Measurements from ENCODE around the gene OSER1. TPM values are rescaled to one million over a fixed set of nuclear protein-coding genes. Genes with fewer than 3 reads are reported as not detected.

OSER1 gene
- total RNA-seq, 4 donors from 2014 or later = 45.2 to 94.4 (median 71.0) TPM

- DNase-seq (ENCODE audit: extremely low spot score) = no peak
- whole genome bisulfite sequencing = 82% methylated on average over 3 of the region's 7 CpGs
- intact Hi-C loops (cut with DNase I) = no loop called here
- no peak overlapping the region for H3K27ac ChIP-seq (replicated peaks in 1 of 4)
- H3K4me1 ChIP-seq = no peaks in the 10 kb centered on the region
- no peaks in the 10 kb centered on the region for H3K27me3 ChIP-seq
- H3K36me3 ChIP-seq = no peaks in the 10 kb centered on the region
- no peaks in the 10 kb centered on the region for H3K9me3 ChIP-seq
- no peak for TF ChIP-seq POLR2A (IDR thresholded peaks at IDR 0.05; ENCODE audit: low read depth)
- TF ChIP-seq POLR2AphosphoS5 (IDR thresholded peaks at IDR 0.05) = no peak
- no peak for TF ChIP-seq EP300 (IDR thresholded peaks at IDR 0.05)
- TF ChIP-seq CTCF (IDR thresholded peaks at IDR 0.05) = no peak
- H3K4me3 ChIP-seq = no peak overlapping the region
Observed at GRCh38 chr20:44231193-44231592, 20.6 kb upstream of the OSER1 start.

DNA sequence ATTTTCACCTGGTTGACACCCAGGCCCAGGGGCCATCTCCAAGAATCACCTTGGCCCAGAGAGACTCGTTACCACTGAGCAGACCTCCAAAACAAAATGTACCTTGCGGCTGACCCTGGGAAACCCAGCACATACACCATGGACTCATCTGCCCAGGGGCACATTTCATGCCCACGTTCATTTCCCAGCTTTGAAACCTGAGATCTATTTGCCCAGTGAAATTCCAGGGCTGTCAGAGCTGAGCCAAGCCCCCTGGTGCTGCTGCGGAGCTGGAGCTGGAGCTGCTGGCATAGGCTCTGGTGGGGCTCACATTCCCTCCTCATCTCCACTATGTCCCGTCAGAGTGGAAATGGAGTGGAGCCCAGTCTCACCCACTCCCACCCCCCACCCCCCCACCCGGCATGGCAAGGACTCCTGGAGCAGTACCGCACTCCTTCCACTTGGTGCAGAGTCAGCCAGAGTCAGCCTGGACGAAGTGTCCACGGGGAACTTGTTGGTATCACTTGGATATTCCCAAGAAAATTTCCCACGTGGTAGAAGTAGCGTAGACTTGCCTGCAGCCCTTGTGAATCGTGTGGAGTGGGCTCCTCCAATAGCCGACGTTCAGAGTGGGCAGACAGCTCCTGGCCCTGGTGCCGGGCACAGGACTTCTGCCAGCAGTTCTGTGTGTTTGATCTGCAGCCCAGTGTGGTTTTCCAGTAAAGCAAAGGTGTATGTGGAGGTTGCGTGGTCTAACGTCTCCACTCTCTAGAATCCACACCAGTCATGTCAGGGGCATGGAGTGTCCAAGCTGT lies 18.1 kb upstream of the OSER1 start:
- no peak for DNase-seq (ENCODE audit: extremely low spot score)
- Histone ChIP-seq H3K36me3 (peaks cover 0 to 5% (median 0%) of the 10 kb centered on the region in 4 donors), H3K4me3 (no peak overlapping the region), H3K9me3 (no peaks in the 10 kb centered on the region), H3K27ac (replicated peaks in 1 of 4) (no peak overlapping the region), H3K4me1 (no peaks in the 10 kb centered on the region), H3K27me3 (no peaks in the 10 kb centered on the region)
- TF ChIP-seq EP300 (IDR thresholded peaks at IDR 0.05) (no peak), POLR2AphosphoS5 (IDR thresholded peaks at IDR 0.05) (no peak), CTCF (IDR thresholded peaks at IDR 0.05) (no peak), POLR2A (IDR thresholded peaks at IDR 0.05; ENCODE audit: low read depth) (no peak)
- WGBS = 75% methylated on average over 9 of the region's 17 CpGs
- intact Hi-C loops (cut with DNase I) = no loop called here

DNA sequence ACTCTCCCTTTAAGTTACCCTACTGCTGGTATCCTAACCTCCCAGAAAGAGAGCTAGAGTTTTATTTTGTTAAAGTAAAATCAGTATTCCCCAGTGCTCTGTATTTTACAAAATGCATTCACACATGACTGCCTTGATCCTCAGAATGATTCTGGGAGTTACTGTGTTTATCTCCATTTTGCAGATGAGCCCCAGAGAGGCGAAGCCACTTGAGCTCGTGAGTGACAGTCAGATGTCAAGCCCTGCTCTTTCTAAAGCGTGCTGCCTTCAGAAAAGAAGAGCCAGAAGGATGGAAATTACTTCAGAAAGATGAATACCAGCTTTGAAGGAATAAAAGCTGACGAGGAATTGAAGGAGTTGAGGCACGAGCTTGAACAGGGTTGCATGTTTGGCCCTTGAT lies 14.1 kb upstream of the OSER1 start:
- Histone ChIP-seq H3K4me3 (no peak overlapping the region), H3K27ac (replicated peaks in 1 of 4) (no peak overlapping the region), H3K36me3 (peaks cover 0 to 11% (median 7%) of the 10 kb centered on the region in 4 donors), H3K9me3 (no peaks in the 10 kb centered on the region), H3K27me3 (no peaks in the 10 kb centered on the region), H3K4me1 (no peaks in the 10 kb centered on the region)
- no peak for DNase-seq (ENCODE audit: extremely low spot score)
- TF ChIP-seq POLR2AphosphoS5 (IDR thresholded peaks at IDR 0.05) = no peak
- no peak for TF ChIP-seq EP300 (IDR thresholded peaks at IDR 0.05)
- no peak for TF ChIP-seq CTCF (IDR thresholded peaks at IDR 0.05)
- TF ChIP-seq POLR2A (IDR thresholded peaks at IDR 0.05; ENCODE audit: low read depth) = no peak
- 92% methylated on average over 5 of the region's 5 CpGs for WGBS
- intact Hi-C loops (cut with DNase I) = no loop called here

GRCh38 chr20:44223721-44224120 lies 13.2 kb upstream of the OSER1 start:
- TF ChIP-seq EP300 (IDR thresholded peaks at IDR 0.05) (no peak), POLR2AphosphoS5 (IDR thresholded peaks at IDR 0.05) (no peak), POLR2A (IDR thresholded peaks at IDR 0.05; ENCODE audit: low read depth) (no peak), CTCF (IDR thresholded peaks at IDR 0.05) (no peak)
- Histone ChIP-seq H3K27ac (replicated peaks in 1 of 4) (no peak overlapping the region), H3K4me1 (no peaks in the 10 kb centered on the region), H3K36me3 (peaks cover 0 to 11% (median 7%) of the 10 kb centered on the region in 4 donors), H3K27me3 (no peaks in the 10 kb centered on the region), H3K9me3 (no peaks in the 10 kb centered on the region), H3K4me3 (no peak overlapping the region)
- WGBS = 75% methylated on average over 5 of the region's 5 CpGs
- no peak for DNase-seq (ENCODE audit: extremely low spot score)
- intact Hi-C loops (cut with DNase I) = no loop called here

Measured in esophagus muscularis mucosa (tissue), 4 donors.